ENCODE results near the gene ZBTB45. TPM values are rescaled to one million over a fixed set of nuclear protein-coding genes. Genes with fewer than 3 reads are reported as not detected.

Gene ZBTB45
- total and polyA plus RNA-seq, 9 of the 15 experiments (the other 6 are each of a cell fraction or from before 2014, with no cell fraction given): 0.08 to 16.1 (median 1.8) TPM

GRCh38 chr19:58499021-58499927 lies 20.3 kb downstream of the ZBTB45 start (continued):
- TF ChIP-seq RBM15 (IDR thresholded peaks at IDR 0.05; ENCODE audit: insufficient read depth, low read length) (no peak), CBX3 (IDR thresholded peaks at IDR 0.05; ENCODE audit: borderline replicate concordance in 1 of 2, low read length in 2 of 2) (peak in 1 of 2 experiments; percentile 95; a peak in 2 of 3 replicates), ZNF277 (CRISPR knock-in tag; IDR thresholded peaks at IDR 0.05; ENCODE audit: borderline replicate concordance) (no peak), RUNX1 (IDR thresholded peaks at IDR 0.05; ENCODE audit: low read depth) (0 out of 2 replicates have a peak, but pooled peaks have one; percentile 53), CHD2 (IDR thresholded peaks at IDR 0.05; ENCODE audit: low read depth, low read length) (peak; percentile 32; the same call in 1 of the 2 replicates), CAMTA2 (CRISPR knock-in tag; conservative IDR thresholded peaks at IDR 0.05) (no peak), CGGBP1 (CRISPR knock-in tag; IDR thresholded peaks at IDR 0.05) (no peak), DMBX1 (CRISPR knock-in tag; IDR thresholded peaks at IDR 0.05; ENCODE audit: borderline replicate concordance) (peak; percentile 53; the same call in 1 of the 2 replicates), FOXJ3 (CRISPR knock-in tag; IDR thresholded peaks at IDR 0.05) (no peak), SMAD1 (IDR thresholded peaks at IDR 0.05; ENCODE audit: low read depth, low read length, partially characterized antibody) (peak; percentile 53), ETS1 (conservative IDR thresholded peaks at IDR 0.05; ENCODE audit: control insufficient read depth, low read depth, low read length) (peak; percentile 78; the same call in 1 of the 2 replicates), PTBP1 (IDR thresholded peaks at IDR 0.05; ENCODE audit: low read depth, low read length) (no peak), SIRT6 (IDR thresholded peaks at IDR 0.05; ENCODE audit: low read depth, low read length) (no peak), E2F4 (CRISPR knock-in tag; IDR thresholded peaks at IDR 0.05; ENCODE audit: low read depth) (no peak), ZNF644 (tag; IDR thresholded peaks at IDR 0.05; ENCODE audit: low read depth) (no peak), KLF1 (tag; IDR thresholded peaks at IDR 0.05) (no peak), JUNB (CRISPR knock-in tag; conservative IDR thresholded peaks at IDR 0.05) (no peak), TCF15 (CRISPR knock-in tag; IDR thresholded peaks at IDR 0.05) (no peak), PHB2 (IDR thresholded peaks at IDR 0.05; ENCODE audit: low read depth) (no peak), STAT5B (CRISPR knock-in tag; IDR thresholded peaks at IDR 0.05) (no peak), MBD1 (CRISPR knock-in tag; IDR thresholded peaks at IDR 0.05) (no peak)

All from K562 (cell line).